Stimulated activated CD8-positive, alpha-beta memory T cell treated with anti-CD3 and anti-CD28 coated beads, Interleukin-7, amount 100 ng/mL, for 1 hour (primary cell): ENCODE data around the gene IL19.
"Not testable (repeated sequence)": the region's sequence is repeated elsewhere in the genome, so short reads cannot be mapped to it uniquely, and the experiment has no call there.

Experiments
- DNase-seq, 2 donors: peaks; one replicate each; pipeline ENCODE4 v3.0.0-alpha.2; 2020; ENCODE audit warnings: low read depth in 2 of 2

IL19 gene

GRCh38 chr1:206741142-206741701, 29.4 kb upstream of the IL19 start:
- DNase-seq = no peak

GRCh38 chr1:206742719-206743383, 27.7 kb upstream of the IL19 start:
- no peak for DNase-seq

GRCh38 chr1:206744683-206745082, 25.9 kb upstream of the IL19 start:
- DNase-seq = no peak

GRCh38 chr1:206745301-206745700, 25.3 kb upstream of the IL19 start:
- no peak for DNase-seq

GRCh38 chr1:206748348-206749030, 22.1 kb upstream of the IL19 start:
- no peak for DNase-seq

GRCh38 chr1:206751891-206752290, 18.7 kb upstream of the IL19 start:
- DNase-seq = no peak

- no peak for DNase-seq
These were observed 18.1 kb upstream of the IL19 start for GRCh38 chr1:206752481-206752880.

- no peak for DNase-seq
These were observed 17.4 kb upstream of the IL19 start for GRCh38 chr1:206753141-206753540.

GRCh38 chr1:206754011-206754410, 16.6 kb upstream of the IL19 start:
- DNase-seq = no peak

- DNase-seq = no peak
These were observed 12.9 kb upstream of the IL19 start for GRCh38 chr1:206757524-206758266.

GRCh38 chr1:206760590-206760989, 10.0 kb upstream of the IL19 start:
- no peak for DNase-seq

GRCh38 chr1:206761159-206761768, 9.3 kb upstream of the IL19 start:
- DNase-seq = no peak

GRCh38 chr1:206762741-206763364, 7.7 kb upstream of the IL19 start:
- DNase-seq = not testable (repeated sequence)

GRCh38 chr1:206765771-206766170, 4.8 kb upstream of the IL19 start:
- DNase-seq = not testable (repeated sequence)

GRCh38 chr1:206766251-206766856, 4.2 kb upstream of the IL19 start:
- peak; percentile 33 to 53 for DNase-seq

GRCh38 chr1:206768472-206769303, 1.9 kb upstream of the IL19 start:
- DNase-seq = no peak

GRCh38 chr1:206769304-206769731, 1.3 kb upstream of the IL19 start:
- DNase-seq = no peak

GRCh38 chr1:206771338-206771692, 742 bp downstream of the IL19 start:
- no peak for DNase-seq

GRCh38 chr1:206772243-206772937, 1.8 kb downstream of the IL19 start, which contains the start of gene IL10:
Gene IL10 (minus strand): TSS chr1:206772494. CDS start chr1:206772435, 59 bp downstream.
- no peak for DNase-seq

GRCh38 chr1:206774093-206774492, 3.5 kb downstream of the IL19 start:
- no peak for DNase-seq
